Activated naive CD8-positive, alpha-beta T cell (primary cell): ENCODE data around the gene SLC27A5.
"Not testable (repeated sequence)": the region's sequence is repeated elsewhere in the genome, so short reads cannot be mapped to it uniquely, and the experiment has no call there.

Experiments
- H3K27ac Mint-ChIP-seq: one replicate; pipeline ENCODE4 v1.8.0; 2021; ENCODE audit warnings: mixed read lengths
- H3K27me3 Mint-ChIP-seq: one replicate; pipeline ENCODE4 v1.8.0; 2021; ENCODE audit warnings: mixed read lengths
- H3K36me3 Mint-ChIP-seq: one replicate; pipeline ENCODE4 v1.8.0; 2021; ENCODE audit warnings: mixed read lengths
- H3K4me1 Mint-ChIP-seq: one replicate; pipeline ENCODE4 v1.8.0; 2021; ENCODE audit warnings: low read depth, mixed read lengths
- H3K4me3 Mint-ChIP-seq: one replicate; pipeline ENCODE4 v1.8.0; 2021; ENCODE audit warnings: mild to moderate bottlenecking, mixed read lengths
- H3K9me3 Mint-ChIP-seq: one replicate; pipeline ENCODE4 v1.8.0; 2021; ENCODE audit warnings: low read depth, mixed read lengths

The SLC27A5 gene

DNA sequence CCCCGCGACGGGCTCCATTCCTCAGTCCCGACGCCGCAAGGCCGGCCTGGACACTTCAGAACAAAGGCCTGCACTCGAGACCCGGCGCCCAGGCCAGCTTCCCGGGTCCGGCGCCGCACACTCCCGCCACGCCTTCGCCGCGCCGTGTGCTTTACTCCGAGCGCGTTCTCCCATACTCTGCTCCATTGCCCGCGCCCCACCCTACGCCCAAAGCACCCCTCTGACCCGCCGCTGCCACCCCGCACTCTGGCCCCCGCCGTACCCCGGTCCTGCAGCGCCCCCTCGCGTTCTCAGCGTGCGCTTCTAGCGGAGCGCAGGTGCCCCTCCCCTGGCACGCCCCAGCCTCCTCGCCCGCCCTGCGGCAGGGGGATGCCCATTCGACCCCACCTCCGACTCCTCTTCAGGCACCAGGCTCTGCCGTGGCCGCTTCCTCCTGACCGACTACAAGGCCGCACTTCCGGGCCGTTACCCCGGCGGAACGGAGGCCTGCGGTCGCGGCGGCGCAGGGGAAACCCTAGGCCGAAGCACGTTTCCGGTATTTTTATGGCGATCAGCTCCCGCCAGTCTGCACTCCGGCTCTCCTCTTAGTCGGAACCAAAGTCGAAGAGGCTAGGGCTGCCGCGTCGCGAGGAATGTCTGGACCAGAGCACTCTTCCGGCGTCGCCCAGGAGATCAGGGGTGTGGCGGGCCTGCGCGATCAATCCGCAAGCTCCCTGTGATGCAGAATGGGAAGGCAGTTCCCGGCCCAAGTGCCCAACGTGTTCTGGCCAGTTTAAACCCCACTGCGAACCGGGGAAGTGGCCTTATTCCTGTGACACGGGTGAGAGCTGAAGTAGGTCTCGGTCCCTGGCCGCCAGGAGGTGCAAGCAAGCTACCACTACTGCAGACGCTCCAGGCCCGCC, 7.8 kb upstream of the SLC27A5 start, which contains the start of gene ZBTB45:
ZBTB45 (minus strand) TSS at position 456 of the 902 bp plus-strand sequence. CDS start 2,137 bp downstream, outside the sequence.
- Mint-ChIP-seq H3K27me3 (no peaks in the 10 kb centered on the region), H3K4me3 (peak within 1 kb of the TSS; percentile 97), H3K4me1 (peaks cover 45% of the 10 kb centered on the region), H3K36me3 (no peaks in the 10 kb centered on the region), H3K9me3 (no peaks in the 10 kb centered on the region), H3K27ac (peak within 1 kb of the TSS; percentile 97)

DNA sequence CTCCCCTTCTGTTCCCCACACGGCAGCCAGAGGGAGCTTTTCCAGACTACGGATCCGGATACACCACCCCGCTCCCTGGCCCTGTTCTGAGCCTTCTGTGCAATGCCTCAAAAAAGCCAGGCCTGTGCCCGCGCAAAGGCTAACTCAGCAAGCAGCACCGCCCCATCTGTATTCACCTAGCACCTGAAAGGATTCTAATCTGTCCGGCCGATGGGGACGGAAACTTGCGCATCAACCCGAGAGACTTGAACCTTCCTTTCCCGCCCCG, 7.2 kb upstream of the SLC27A5 start:
- Mint-ChIP-seq H3K27me3 (no peaks in the 10 kb centered on the region), H3K4me1 (peaks cover 49% of the 10 kb centered on the region), H3K36me3 (no peaks in the 10 kb centered on the region), H3K4me3 (peak overlapping the region; percentile 97), H3K9me3 (no peaks in the 10 kb centered on the region), H3K27ac (peak overlapping the region; percentile 97)

DNA sequence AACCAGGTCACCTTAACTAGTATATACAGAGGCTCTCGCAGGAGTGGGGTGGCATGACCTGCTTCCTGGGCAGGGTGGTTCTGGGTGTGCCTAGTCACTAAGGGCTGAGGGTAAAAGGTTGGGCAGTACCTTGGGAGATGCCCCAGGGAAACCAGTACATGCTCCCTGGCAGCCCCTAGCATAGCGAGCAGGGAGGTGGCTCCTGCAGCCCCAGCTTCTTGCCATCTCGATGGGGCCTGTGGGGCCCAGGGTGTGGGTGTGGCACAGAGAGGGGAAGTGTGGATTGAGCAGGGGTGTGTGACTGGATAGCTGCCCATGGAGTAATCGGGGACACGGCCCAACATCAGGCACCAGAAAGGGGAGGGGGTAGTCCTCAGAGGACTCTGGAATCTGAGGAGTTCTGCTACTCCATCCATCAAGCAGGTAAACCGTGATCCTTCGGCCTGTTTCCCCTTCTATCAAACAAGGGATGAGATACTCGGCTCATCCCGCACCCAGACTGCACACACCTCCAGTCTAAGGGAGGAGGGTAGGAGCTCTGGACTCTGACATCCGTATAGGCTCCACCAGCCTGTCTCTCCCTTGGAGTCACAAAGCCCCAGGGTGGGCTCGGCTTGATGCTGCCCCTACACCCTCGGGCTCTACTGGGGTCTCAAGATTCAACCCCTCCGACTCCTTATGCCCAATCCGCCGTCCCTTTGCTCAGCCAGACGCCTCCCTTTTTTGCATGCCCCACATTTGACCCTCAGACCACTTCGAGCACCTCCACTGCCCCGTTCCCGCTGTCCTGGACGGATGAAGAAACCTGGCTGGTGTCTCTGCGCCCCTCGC, 6.7 kb upstream of the SLC27A5 start:
- H3K4me3 Mint-ChIP-seq: peak overlapping the region; percentile 97
- H3K4me1 Mint-ChIP-seq: peaks cover 52% of the 10 kb centered on the region
- H3K36me3 Mint-ChIP-seq: no peaks in the 10 kb centered on the region
- H3K9me3 Mint-ChIP-seq: no peaks in the 10 kb centered on the region
- peak overlapping the region; percentile 97 for H3K27ac Mint-ChIP-seq
- no peaks in the 10 kb centered on the region for H3K27me3 Mint-ChIP-seq

DNA sequence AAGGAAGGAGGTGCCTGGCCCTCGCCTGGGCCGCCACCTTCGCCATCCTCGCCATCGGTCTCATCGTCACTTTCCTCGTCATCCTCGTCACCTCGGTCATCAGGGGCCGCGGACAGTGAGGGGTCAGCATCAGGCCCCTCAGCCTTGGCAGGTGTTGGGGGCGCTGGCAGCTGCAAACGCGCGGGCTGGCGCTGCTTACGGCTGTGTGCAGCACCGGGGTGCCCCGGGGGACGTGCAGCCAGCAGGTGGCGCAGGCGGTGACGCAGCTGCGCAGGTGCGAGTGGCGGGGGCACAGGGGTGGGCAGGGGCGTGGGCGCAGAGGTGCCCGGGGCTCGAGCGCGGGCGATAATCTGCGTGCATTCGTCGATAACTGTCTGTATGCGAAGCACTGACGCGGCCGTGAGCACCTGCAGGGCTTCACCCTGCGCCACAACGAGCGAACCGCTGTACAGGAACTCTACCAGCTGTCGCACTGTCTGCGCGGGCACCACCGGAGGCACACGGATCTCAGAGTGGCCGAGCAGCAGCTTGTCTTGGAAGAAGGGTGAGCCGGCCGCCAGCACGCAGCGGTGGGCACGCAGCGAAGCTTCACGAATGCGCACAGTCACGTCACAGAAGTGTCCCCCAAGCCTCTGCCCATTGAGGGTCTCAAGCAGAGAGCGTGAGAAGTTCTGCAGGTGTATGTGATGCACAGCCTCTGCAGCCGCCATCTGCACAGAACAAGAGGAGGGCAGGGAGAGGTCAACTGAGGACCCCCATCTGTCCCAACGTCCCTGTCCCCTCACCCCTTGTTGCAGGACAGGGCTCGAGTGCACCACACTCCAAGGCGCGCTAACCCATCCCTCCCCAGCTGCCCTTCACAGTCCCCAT, 5.4 kb upstream of the SLC27A5 start:
- Mint-ChIP-seq H3K36me3 (no peaks in the 10 kb centered on the region), H3K27me3 (no peaks in the 10 kb centered on the region)

DNA sequence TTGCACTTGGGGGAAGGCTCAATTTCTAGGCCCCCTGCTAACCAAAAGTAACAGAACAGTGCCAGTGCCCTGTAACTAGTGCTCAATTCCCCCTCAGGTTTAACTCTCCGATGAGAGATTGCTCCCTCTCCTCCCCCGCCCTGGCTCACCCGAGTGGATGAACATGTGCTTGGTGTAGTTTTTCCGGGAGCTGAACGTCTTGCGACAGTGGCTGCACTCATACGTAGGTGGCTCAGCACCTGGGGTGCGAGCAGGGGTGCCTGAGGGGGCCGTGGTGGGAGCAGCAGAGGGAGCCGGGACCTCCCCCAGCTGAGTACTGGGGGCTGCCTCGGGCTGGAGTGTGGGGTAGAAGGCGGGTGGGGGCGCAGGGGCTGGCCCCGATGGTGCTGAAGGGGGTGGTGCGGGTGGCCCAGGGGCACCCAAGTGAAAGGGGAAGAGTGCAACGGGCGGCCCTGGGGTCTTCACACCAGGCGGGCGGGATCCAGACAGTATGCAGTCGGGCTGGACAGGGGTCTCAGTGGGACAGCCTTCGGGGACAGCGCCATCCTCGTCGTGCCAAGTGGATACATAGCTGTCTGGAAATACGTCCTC, 4.5 kb upstream of the SLC27A5 start:
- H3K27me3 Mint-ChIP-seq: no peaks in the 10 kb centered on the region
- H3K27ac Mint-ChIP-seq: no peak overlapping the region
- peaks cover 51% of the 10 kb centered on the region for H3K4me1 Mint-ChIP-seq
- peak overlapping the region; percentile 89 for H3K4me3 Mint-ChIP-seq
- no peaks in the 10 kb centered on the region for H3K9me3 Mint-ChIP-seq
- no peaks in the 10 kb centered on the region for H3K36me3 Mint-ChIP-seq

More for the DNA sequence above, 5.4 kb upstream of the SLC27A5 start:
- peaks cover 52% of the 10 kb centered on the region for H3K4me1 Mint-ChIP-seq
- no peaks in the 10 kb centered on the region for H3K9me3 Mint-ChIP-seq
- no peak overlapping the region for H3K27ac Mint-ChIP-seq
- H3K4me3 Mint-ChIP-seq: peak overlapping the region; percentile 20

- no peaks in the 10 kb centered on the region for H3K27me3 Mint-ChIP-seq
- peaks cover 45% of the 10 kb centered on the region for H3K4me1 Mint-ChIP-seq
- H3K27ac Mint-ChIP-seq: peak overlapping the region; percentile 76
- no peaks in the 10 kb centered on the region for H3K36me3 Mint-ChIP-seq
- no peaks in the 10 kb centered on the region for H3K9me3 Mint-ChIP-seq
- H3K4me3 Mint-ChIP-seq: peak overlapping the region; percentile 89
Observed at GRCh38 chr19:58515259-58515658, 3.5 kb upstream of the SLC27A5 start.

GRCh38 chr19:58514564-58515022, 2.8 kb upstream of the SLC27A5 start:
- no peaks in the 10 kb centered on the region for H3K9me3 Mint-ChIP-seq
- peak overlapping the region; percentile 83 for H3K27ac Mint-ChIP-seq
- H3K4me1 Mint-ChIP-seq: peaks cover 39% of the 10 kb centered on the region
- peak overlapping the region; percentile 89 for H3K4me3 Mint-ChIP-seq
- no peaks in the 10 kb centered on the region for H3K36me3 Mint-ChIP-seq
- no peaks in the 10 kb centered on the region for H3K27me3 Mint-ChIP-seq

DNA sequence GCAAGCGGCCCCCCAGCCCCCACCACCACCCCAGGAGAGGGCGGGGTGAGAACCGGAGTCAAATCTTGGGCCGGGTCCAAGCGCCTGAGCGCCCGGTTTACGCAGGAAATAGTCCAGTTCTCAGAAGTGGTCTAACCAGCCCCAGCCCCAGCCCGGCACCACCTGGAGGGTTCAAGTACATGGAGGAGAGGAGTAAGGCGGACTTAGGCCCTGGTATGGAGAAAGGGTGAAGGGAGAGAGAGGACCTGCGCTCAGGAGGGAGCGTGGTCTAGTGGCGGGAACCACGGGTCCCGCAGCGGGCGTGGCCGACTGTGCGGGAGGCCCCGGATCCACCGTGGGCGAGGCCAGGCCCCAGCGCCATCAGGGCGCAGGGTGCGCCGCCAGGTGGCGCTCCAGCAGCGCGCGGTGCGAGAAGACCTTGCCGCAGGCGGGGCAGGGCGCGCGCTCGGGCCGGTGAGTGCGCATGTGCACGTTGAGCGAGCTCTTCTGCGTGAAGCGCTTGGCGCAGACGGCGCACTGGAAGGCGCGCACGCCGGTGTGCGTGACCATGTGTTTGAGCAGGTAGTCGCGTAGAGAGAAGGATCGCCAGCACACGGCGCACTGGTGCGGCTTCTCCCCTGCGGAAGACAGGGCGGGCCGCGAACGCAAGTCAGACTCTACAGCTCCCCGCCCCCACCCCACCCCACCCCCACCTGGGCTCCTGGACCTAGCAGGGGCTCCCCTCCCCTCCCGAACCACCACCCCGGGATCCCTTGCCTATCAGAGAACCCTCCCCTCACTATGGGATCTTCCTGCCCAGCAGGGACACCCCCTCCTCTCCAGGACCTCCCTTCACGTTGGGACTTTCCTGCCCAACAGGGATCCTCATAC, 2.1 kb upstream of the SLC27A5 start:
- Mint-ChIP-seq H3K36me3 (no peaks in the 10 kb centered on the region), H3K27ac (peak overlapping the region; percentile 90), H3K4me3 (peak overlapping the region; percentile 89), H3K9me3 (no peaks in the 10 kb centered on the region), H3K4me1 (peaks cover 35% of the 10 kb centered on the region), H3K27me3 (no peaks in the 10 kb centered on the region)

- Mint-ChIP-seq H3K4me3 (no peak overlapping the region), H3K27ac (peak overlapping the region; percentile 84)
Observed at GRCh38 chr19:58513213-58513693, 1.5 kb upstream of the SLC27A5 start.

GRCh38 chr19:58510084-58510862, 1.5 kb downstream of the SLC27A5 start:
- no peaks in the 10 kb centered on the region for H3K27me3 Mint-ChIP-seq
- peaks cover 11% of the 10 kb centered on the region for H3K4me1 Mint-ChIP-seq
- no peak overlapping the region for H3K4me3 Mint-ChIP-seq
- H3K36me3 Mint-ChIP-seq: peaks cover 7% of the 10 kb centered on the region
- H3K9me3 Mint-ChIP-seq: no peaks in the 10 kb centered on the region
- H3K27ac Mint-ChIP-seq: no peak overlapping the region

More at GRCh38 chr19:58513213-58513693, 1.5 kb upstream of the SLC27A5 start:
- Mint-ChIP-seq H3K36me3 (no peaks in the 10 kb centered on the region), H3K4me1 (peaks cover 29% of the 10 kb centered on the region), H3K27me3 (no peaks in the 10 kb centered on the region), H3K9me3 (no peaks in the 10 kb centered on the region)

DNA sequence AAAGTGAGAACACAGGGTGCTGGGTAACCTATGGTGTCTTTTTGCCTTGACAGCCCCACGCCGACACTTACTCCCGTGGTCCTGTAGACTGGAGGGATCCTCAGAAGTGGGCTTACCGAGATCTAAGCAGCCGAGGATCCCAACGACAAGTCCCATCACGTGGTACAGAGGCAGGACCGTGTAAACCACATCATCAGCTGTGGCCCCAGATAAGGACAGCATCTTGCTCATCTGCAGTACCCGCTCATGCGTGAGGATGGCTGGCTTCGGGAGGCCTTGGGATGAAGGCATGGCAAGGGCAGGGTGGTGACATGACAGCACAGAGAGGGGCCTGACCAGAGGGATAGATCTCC, 2.1 kb downstream of the SLC27A5 start:
- H3K27ac Mint-ChIP-seq: no peak overlapping the region
- H3K36me3 Mint-ChIP-seq: peaks cover 7% of the 10 kb centered on the region
- peaks cover 8% of the 10 kb centered on the region for H3K4me1 Mint-ChIP-seq
- no peak overlapping the region for H3K4me3 Mint-ChIP-seq
- H3K9me3 Mint-ChIP-seq: no peaks in the 10 kb centered on the region
- no peaks in the 10 kb centered on the region for H3K27me3 Mint-ChIP-seq

DNA sequence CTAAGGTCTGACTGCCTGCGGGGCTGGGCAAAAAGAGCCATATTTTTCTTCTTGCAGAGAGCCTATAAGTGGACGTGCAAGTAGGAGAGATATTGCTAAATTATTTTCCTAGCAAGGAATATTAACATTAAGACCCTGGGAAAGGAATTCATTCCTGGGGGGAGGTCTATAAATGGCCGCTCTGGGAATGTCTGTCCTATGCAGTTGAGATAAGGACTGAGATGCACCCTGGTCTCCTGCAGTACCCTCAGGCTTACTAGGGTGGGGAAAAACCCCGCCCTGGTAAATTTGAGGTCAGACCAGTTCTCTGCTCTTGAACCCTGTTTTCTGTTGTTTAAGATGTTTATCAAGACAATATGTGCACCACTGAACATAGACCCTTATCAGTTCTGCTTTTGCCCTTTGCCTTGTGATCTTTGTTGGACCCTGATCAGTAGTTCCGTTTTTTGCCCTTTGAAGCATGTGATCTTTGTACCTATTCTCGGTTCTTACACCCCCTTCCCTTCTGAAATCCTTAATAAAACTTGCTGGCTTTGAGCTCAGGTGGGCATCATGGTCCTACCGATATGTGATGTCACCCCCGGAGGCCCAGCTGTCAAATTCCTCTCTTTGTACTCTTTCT, 4.1 kb downstream of the SLC27A5 start:
- not testable (repeated sequence) for H3K27ac Mint-ChIP-seq, H3K4me1 Mint-ChIP-seq, H3K36me3 Mint-ChIP-seq, H3K9me3 Mint-ChIP-seq, H3K27me3 Mint-ChIP-seq, H3K4me3 Mint-ChIP-seq
